B cell (primary cell): ENCODE results near the gene OR10H2. TPM values are rescaled to one million over a fixed set of nuclear protein-coding genes. Genes with fewer than 3 reads are reported as not detected.

Experiments used
- ATAC-seq: fragments of 200-7000 bp; cut with Tn5 transposase; one replicate; pipeline ENCODE4 v1.10.0; 2021; ENCODE audit warnings: low read depth, mild to moderate bottlenecking, moderate number of reproducible peaks, moderate library complexity
- CTCF ChIA-PET: fragments of 350-600 bp; sonication (Branson Sonifier 250); formaldehyde crosslinking; loops from one replicate; lab custom pipeline; 2021; ENCODE audit warnings: antibody characterized with exemption, inconsistent platforms; lab: Charles Lee
- POLR2A ChIA-PET: fragments of 350-600 bp; sonication (Branson Sonifier 250); formaldehyde crosslinking; loops from one replicate; lab custom pipeline; 2021; ENCODE audit warnings: antibody characterized with exemption; lab: Charles Lee
- DNase-seq: peaks from one replicate; pipeline ENCODE4 v3.0.0; 2013
- H2AFZ ChIP-seq: 2 replicates; pipeline ENCODE4 v1.6.1; 2012; ENCODE audit warnings: mild to moderate bottlenecking, low read depth, low read length; ENCODE audit not compliant: insufficient read depth, poor library complexity, severe bottlenecking
- H3K27ac ChIP-seq, 2 donors: 1 replicate in 1 of 2; 2 replicates in 1 of 2; pipeline ENCODE4 v1.5.1; 2012 to 2013; ENCODE audit warnings: low read length in 2 of 2, mild to moderate bottlenecking in 2 of 2, moderate library complexity in 1 of 2
- H3K27me3 ChIP-seq, 4 experiments: fragments of 200-600 bp in 1 of 4; sonication (generic) in 1 of 4; replicated peaks in 1 of 4; 1 replicate in 2 of 4; 2 replicates in 2 of 4; pipeline versions ENCODE4 v1.6.1 to v1.7.0; 2013 to 2016; ENCODE audit warnings: low read length in 3 of 4, mild to moderate bottlenecking in 2 of 4, mixed read lengths in 1 of 4, moderate library complexity in 1 of 4; ENCODE audit not compliant: insufficient read depth in 4 of 4, control insufficient read depth in 3 of 4; ENCODE audit errors: control extremely low read depth in 1 of 4
- H3K36me3 ChIP-seq, 2 experiments: replicated peaks in 1 of 2; 1 replicate in 1 of 2; 2 replicates in 1 of 2; pipeline versions ENCODE4 v1.6.1 to v1.7.1; 2013; ENCODE audit warnings: low read length in 1 of 2; ENCODE audit not compliant: insufficient read depth in 2 of 2, control insufficient read depth in 1 of 2; ENCODE audit errors: control extremely low read depth in 1 of 2, extremely low read depth in 1 of 2
- H3K4me1 ChIP-seq, 2 donors: fragments of 200-600 bp in 1 of 2; sonication (generic) in 1 of 2; 1 replicate in 1 of 2; 2 replicates in 1 of 2; pipeline versions ENCODE4 v1.5.1 to v1.6.1; 2013 to 2017; ENCODE audit warnings: low read length in 2 of 2; ENCODE audit not compliant: control insufficient read depth in 2 of 2, insufficient read depth in 2 of 2
- H3K4me2 ChIP-seq: replicated peaks from 2 replicates; pipeline ENCODE3; 2012; ENCODE audit warnings: mild to moderate bottlenecking, low read depth, low read length; ENCODE audit not compliant: poor library complexity, severe bottlenecking
- H3K4me3 ChIP-seq, 5 experiments: fragments of 200-600 bp in 1 of 5; sonication (generic) in 1 of 5; 1 replicate in 3 of 5; 2 replicates in 2 of 5; pipeline versions ENCODE4 v1.5.1 to v1.7.0; 2011 to 2016; ENCODE audit warnings: low read length in 4 of 5, mild to moderate bottlenecking in 4 of 5, low read depth in 2 of 5, control low read depth in 1 of 5, moderate library complexity in 1 of 5; ENCODE audit not compliant: insufficient read depth in 1 of 5; ENCODE audit errors: control extremely low read depth in 1 of 5, extremely low read depth in 1 of 5
- H3K79me2 ChIP-seq: fragments of 200-600 bp; sonication (generic); one replicate; pipeline ENCODE4 v1.6.0; 2016; ENCODE audit warnings: low read length; ENCODE audit not compliant: control insufficient read depth, insufficient read depth
- H3K9ac ChIP-seq: fragments of 200-600 bp; sonication (generic); 2 replicates; pipeline ENCODE4 v1.6.1; 2017; ENCODE audit warnings: mild to moderate bottlenecking, low read length, moderate library complexity
- H3K9me3 ChIP-seq, 3 donors: one replicate each; pipeline versions ENCODE4 v1.6.1 to v1.7.1; 2013; ENCODE audit warnings: low read length in 2 of 3; ENCODE audit not compliant: control insufficient read depth in 2 of 3, insufficient read depth in 1 of 3; ENCODE audit errors: control extremely low read depth in 1 of 3
- H4K20me1 ChIP-seq: 2 replicates; pipeline ENCODE4 v1.6.0; 2012; ENCODE audit warnings: mild to moderate bottlenecking, low read length; ENCODE audit not compliant: insufficient read depth, control insufficient read depth, poor library complexity, severe bottlenecking
- H3K27ac Mint-ChIP-seq: one replicate; pipeline ENCODE4 v1.8.0; 2021; ENCODE audit warnings: mixed read lengths
- H3K27me3 Mint-ChIP-seq: one replicate; pipeline ENCODE4 v1.8.0; 2021; ENCODE audit warnings: mixed read lengths
- H3K4me1 Mint-ChIP-seq: one replicate; pipeline ENCODE4 v1.8.0; 2021; ENCODE audit warnings: mixed read lengths
- H3K4me3 Mint-ChIP-seq: one replicate; pipeline ENCODE4 v1.8.0; 2021; ENCODE audit warnings: mixed read lengths
- H3K9me3 Mint-ChIP-seq: one replicate; pipeline ENCODE4 v1.8.0; 2022; ENCODE audit warnings: mixed read lengths; ENCODE audit not compliant: insufficient read depth
- CTCF ChIP-seq: fragments of 200-600 bp; IDR thresholded peaks from one replicate; pipeline ENCODE4 v1.8.0; 2022; ENCODE audit warnings: antibody characterized with exemption, mild to moderate bottlenecking
- EZH2 ChIP-seq: IDR thresholded peaks from 2 replicates; pipeline ENCODE4 v1.6.1; 2012; ENCODE audit warnings: borderline replicate concordance, low read depth, mild to moderate bottlenecking, moderate library complexity, low read length; ENCODE audit not compliant: insufficient read depth, poor library complexity, severe bottlenecking
- WGBS: methylation state at CpG from one replicate; pipeline ENCODE4 v1.1.5; 2013; ENCODE audit warnings: missing lambda C conversion rate; ENCODE audit not compliant: insufficient coverage; 5-methylcytosine and 5-hydroxymethylcytosine counted together
- intact Hi-C: fragments of 100-400 bp; cut with micrococcal nuclease; formaldehyde crosslinking; loops from one replicate; pipeline ENCODE4 v1.10.0; 2022
- polyA plus RNA-seq: library from polyadenylated mRNA; depleted of rRNA; stranded (reverse); fragments of >200 nt; gene quantifications from 2 replicates; pipeline ENCODE4 v1.2.3, GENCODE V29; 2012
- total RNA-seq, 2 donors: library from RNA; stranded (reverse); fragments of 120-200 nt in 1 of 2; gene quantifications; 1 replicate in 1 of 2; 2 replicates in 1 of 2; pipeline versions ENCODE4 v1.2.3 to v1.2.4, GENCODE V29; 2013 to 2022

OR10H2 gene
- total and polyA plus RNA-seq, 2 donors (not counting 1 experiment from before 2014, with no cell fraction given), result not detected

GRCh38 chr19:15748239-15748638 is 20.4 kb downstream of the OR10H2 start:
- CTCF ChIA-PET, result no interaction called here
- WGBS, result no CpG with 5 or more reads among the region's 2 CpGs
- intact Hi-C loops, result no loop called here
- Histone ChIP-seq H3K4me1 (no peaks in the 10 kb centered on the region), H2AFZ (no peak overlapping the region), H3K36me3 (no peaks in the 10 kb centered on the region), H3K9ac (no peak overlapping the region), H4K20me1 (no peaks in the 10 kb centered on the region), H3K4me3 (no peak overlapping the region), H3K79me2 (no peaks in the 10 kb centered on the region), H3K9me3 (no peaks in the 10 kb centered on the region), H3K27ac (no peak overlapping the region), H3K4me2 (no peak overlapping the region), H3K27me3 (peaks cover 0 to 15% (median 7%) of the 10 kb centered on the region in 4 experiments)
- Mint-ChIP-seq H3K27ac (no peak overlapping the region), H3K27me3 (peaks cover 54% of the 10 kb centered on the region), H3K9me3 (peaks cover 3% of the 10 kb centered on the region), H3K4me1 (no peaks in the 10 kb centered on the region), H3K4me3 (no peak overlapping the region)
- no peak for TF ChIP-seq CTCF
- TF ChIP-seq EZH2, result no peak
- ATAC-seq (no peak), DNase-seq (no peak)
- POLR2A ChIA-PET, result no interaction called here

GRCh38 chr19:15758379-15758778 is 30.6 kb downstream of the OR10H2 start:
- DNase-seq (no peak), ATAC-seq (no peak)
- no peak overlapping the region for H2AFZ ChIP-seq
- H3K79me2 ChIP-seq, result no peaks in the 10 kb centered on the region
- Mint-ChIP-seq H3K4me1 (no peaks in the 10 kb centered on the region), H3K9me3 (no peaks in the 10 kb centered on the region), H3K27me3 (peaks cover 64% of the 10 kb centered on the region), H3K4me3 (no peak overlapping the region), H3K27ac (no peak overlapping the region)
- H4K20me1 ChIP-seq, result no peaks in the 10 kb centered on the region
- H3K36me3 ChIP-seq, result no peaks in the 10 kb centered on the region
- H3K4me2 ChIP-seq, result no peak overlapping the region
- intact Hi-C loops, result no loop called here
- POLR2A ChIA-PET, result no interaction called here
- H3K4me3 ChIP-seq, result no peak overlapping the region
- TF ChIP-seq CTCF (no peak), EZH2 (no peak)
- H3K4me1 ChIP-seq, result no peaks in the 10 kb centered on the region
- H3K27ac ChIP-seq, result no peak overlapping the region
- peaks cover 0 to 6% (median 0%) of the 10 kb centered on the region in 3 donors for H3K9me3 ChIP-seq
- H3K9ac ChIP-seq, result no peak overlapping the region
- CTCF ChIA-PET, result no interaction called here
- WGBS, result 80% methylated on average over 1 of the region's 2 CpGs
- H3K27me3 ChIP-seq, result peaks cover 0 to 25% (median 23%) of the 10 kb centered on the region in 4 experiments
